ENCODE results near the gene ATXN7L3.
"Not testable (repeated sequence)": the region's sequence is repeated elsewhere in the genome, so short reads cannot be mapped to it uniquely, and the experiment has no call there.

The ATXN7L3 gene

GRCh38 chr17:44174427-44174826, 25.3 kb downstream of the ATXN7L3 start:
- DNase-seq (ENCODE audit: low spot score) = no peak

GRCh38 chr17:44171931-44172455, 27.7 kb downstream of the ATXN7L3 start:
- no peak for DNase-seq (ENCODE audit: low spot score)

GRCh38 chr17:44170499-44171201, 29.0 kb downstream of the ATXN7L3 start, which contains the start of gene ASB16:
Gene ASB16, plus strand, starts transcription at chr17:44170704. Its CDS starts 86 bp downstream, at chr17:44170790.
- DNase-seq (ENCODE audit: low spot score) = no peak

- no peak for DNase-seq (ENCODE audit: low spot score)
Observed at GRCh38 chr17:44170135-44170498, 29.6 kb downstream of the ATXN7L3 start.

GRCh38 chr17:44167181-44167861, 32.4 kb downstream of the ATXN7L3 start:
- no peak for DNase-seq (ENCODE audit: low spot score)

GRCh38 chr17:44164476-44164875, 35.2 kb downstream of the ATXN7L3 start:
- DNase-seq (ENCODE audit: low spot score) = no peak

GRCh38 chr17:44159519-44160210, 40.0 kb downstream of the ATXN7L3 start:
- DNase-seq (ENCODE audit: low spot score) = no peak

GRCh38 chr17:44155488-44155887, 44.2 kb downstream of the ATXN7L3 start:
- no peak for DNase-seq (ENCODE audit: low spot score)

- DNase-seq (ENCODE audit: low spot score) = no peak
Observed at GRCh38 chr17:44152875-44153274, 46.8 kb downstream of the ATXN7L3 start.

- no peak for DNase-seq (ENCODE audit: low spot score)
Observed at GRCh38 chr17:44149750-44150329, 49.8 kb downstream of the ATXN7L3 start.

GRCh38 chr17:44149066-44149465, 50.6 kb downstream of the ATXN7L3 start:
- DNase-seq (ENCODE audit: low spot score) = not testable (repeated sequence)

- no peak for DNase-seq (ENCODE audit: low spot score)
Observed at GRCh38 chr17:44147812-44148211, 51.9 kb downstream of the ATXN7L3 start.

GRCh38 chr17:44146375-44147346, 53.0 kb downstream of the ATXN7L3 start:
- no peak for DNase-seq (ENCODE audit: low spot score)

- DNase-seq (ENCODE audit: low spot score) = no peak
Observed at GRCh38 chr17:44144966-44145739, 54.5 kb downstream of the ATXN7L3 start.

- not testable (repeated sequence) for DNase-seq (ENCODE audit: low spot score)
Observed at GRCh38 chr17:44143921-44144320, 55.8 kb downstream of the ATXN7L3 start.

Data from germinal center (tissue), 1 donor.